Stimulated activated naive CD4-positive, alpha-beta T cell treated with Interleukin-2 at 50 U/mL for 16 hours (primary cell): ENCODE data around the gene WSCD1.

Experiments
- DNase-seq: peaks from one replicate; lab custom pipeline; 2025; lab: John Stamatoyannopoulos, UW

The WSCD1 gene

DNA sequence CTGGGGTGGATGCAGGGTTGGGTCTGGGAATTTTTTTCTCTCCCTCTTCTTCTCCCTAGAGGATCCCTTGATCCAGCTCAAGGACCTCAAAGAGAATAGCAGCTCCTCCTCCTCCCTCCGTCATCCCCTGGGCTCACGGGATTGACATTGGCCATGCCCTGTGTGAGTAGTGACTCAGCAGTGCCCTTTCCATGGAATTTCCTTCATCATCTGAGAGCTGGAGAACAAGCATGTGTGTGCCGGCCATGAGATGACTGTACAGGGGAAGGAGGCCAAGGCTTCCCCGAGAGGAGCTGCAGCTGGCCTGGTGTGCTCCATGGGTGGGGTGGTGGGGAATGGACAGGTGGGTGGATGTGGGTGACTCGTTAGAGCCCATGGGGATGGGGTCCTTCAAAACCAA is 8.9 kb upstream of the WSCD1 start:
- DNase-seq, result no peak

DNA sequence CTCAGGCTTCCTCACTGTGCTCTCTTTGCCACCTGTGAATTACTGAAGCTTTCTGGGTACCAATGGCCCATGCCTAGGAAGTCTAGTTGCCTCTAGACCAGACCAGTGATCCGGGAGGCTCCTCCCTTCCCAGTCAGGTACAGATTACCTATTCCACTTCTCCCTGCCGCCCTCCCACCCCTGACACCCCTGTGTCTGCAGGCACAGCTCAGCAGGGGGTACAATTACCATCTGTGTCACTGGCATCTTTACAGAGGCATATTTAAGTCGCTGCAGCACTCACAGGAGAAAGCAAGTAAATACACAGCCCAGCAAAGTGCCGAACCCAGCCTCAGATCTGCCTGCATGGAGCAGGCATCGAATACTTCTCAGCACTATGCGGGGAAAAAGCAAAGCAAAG is 5.3 kb upstream of the WSCD1 start:
- DNase-seq, result no peak

DNA sequence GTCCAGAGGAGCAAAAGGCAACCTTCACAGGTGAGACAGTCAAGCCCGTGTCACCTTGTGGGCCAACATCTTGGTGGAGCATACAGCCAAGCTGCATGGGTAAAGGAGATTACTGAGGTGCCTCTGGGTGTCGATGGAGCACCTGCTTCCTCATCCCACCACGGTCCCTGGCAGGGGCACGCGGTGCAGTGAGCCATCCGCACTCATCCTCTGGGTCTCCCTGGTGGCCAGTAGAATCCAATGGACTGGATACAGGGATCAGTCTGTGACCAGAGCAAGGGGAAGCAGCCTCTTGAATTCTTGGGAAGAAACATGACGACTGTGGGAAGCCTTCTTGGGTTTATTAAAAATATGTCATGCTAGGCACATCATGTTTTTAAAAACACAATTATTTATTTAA is 4.8 kb upstream of the WSCD1 start:
- no peak for DNase-seq

DNA sequence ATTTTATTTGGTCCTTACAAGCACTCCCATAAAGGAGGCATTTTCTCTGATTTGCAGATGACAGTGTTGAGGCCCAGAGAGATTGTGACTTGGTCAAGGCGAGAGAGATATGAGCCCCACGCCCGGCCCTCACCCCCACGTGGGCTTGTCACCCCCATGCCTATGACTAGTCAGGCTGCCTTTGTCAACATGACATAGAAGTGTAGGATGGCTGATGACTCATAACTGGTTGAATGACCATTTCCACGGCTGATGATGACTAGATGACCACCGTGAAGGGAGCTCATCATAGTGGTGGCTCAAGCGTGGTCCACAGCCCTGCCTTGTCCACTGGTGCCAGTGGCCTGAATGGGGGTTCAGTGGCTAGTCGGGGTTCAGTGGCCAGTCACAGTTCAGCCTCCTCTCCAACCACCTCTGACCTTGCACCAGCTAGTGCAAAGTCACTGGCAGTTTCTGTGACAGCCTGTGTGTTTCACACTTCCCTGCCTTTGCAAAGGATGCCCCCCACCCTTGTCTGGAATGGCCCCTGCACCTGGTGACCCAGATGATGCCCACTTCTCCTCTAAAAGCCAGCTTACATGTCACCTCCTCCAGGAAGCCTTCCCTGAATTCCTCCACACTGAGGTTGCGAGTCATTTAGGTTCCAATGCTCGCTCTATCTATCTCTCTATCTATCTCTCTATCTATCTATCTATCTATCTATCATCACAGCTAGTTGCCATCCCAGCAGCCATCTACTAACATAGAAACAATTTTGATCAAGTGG is 3.8 kb upstream of the WSCD1 start:
- no peak for DNase-seq

DNA sequence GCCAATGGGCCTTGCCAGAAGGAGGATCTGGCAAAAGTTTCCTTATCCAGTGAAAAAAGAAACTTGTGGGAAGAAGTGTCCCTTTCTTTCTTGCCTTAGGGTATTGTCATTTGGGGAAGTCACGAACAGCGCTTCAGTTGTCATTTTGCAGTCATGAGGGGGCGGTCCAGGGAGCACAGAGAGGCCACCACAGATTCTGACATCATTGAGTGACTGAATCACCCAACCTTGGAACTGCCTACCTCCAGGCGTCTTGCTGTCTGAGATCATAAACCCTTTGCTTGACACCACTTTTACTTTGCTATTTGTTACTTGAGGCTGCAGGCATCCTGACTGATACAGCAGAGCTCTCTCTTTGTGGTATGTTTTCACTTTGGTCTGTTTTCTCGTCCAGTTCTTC is 3.1 kb upstream of the WSCD1 start:
- no peak for DNase-seq

DNA sequence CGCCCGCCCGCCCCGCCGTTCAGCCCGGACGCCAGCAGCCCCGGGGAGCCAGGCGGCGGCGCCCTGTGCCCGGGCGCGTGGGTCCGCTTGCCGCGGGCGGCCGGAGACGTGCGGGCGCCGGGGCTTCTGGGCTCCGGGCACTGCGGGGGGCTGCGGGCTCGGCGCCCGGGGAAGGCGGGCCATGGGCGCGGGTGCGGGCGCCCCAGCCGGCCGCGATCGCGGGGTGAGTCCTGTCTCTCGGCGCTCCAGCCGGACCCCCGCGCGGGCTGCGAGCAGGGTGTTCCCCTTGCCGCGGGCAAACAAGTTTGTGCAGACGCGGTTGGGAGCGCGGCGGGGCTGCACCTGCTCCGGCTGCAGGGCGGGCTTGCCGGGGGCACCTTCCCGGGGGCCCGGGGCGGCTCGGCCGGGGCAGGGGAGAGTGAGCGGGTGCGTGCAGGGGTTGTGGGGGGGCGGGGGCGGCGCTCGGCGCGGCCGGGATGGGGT is 292 bp downstream of the WSCD1 start:
- no peak for DNase-seq

DNA sequence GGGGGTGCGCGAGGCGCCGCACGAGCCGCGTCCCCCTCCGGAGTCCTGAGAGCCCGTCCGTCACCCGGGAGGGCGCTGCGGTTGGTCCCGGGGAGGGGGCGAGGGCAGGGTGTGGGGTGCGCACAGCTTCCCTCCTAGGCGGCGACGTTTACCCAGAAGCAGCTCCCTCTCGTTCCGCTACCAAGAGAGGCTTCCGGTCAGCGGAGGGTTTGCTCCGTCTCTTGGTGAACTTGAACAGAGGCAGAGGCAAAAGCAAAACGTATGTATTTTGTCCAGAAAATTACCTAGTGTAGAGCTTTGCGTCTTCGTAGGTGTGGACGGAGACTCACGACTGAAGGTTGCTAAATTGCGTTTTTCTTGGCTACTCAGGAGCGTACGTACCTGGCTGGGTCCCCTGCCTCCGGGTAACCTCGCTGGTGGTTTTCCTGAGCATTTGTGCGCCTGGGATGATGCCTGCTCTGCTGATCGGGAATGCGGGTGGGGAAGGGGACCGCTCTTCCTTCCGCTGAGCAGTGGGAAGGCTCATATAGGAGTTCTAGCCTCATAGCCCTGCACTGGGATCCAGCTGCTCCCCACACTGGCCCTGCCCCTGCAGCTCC is 833 bp downstream of the WSCD1 start:
- no peak for DNase-seq

DNA sequence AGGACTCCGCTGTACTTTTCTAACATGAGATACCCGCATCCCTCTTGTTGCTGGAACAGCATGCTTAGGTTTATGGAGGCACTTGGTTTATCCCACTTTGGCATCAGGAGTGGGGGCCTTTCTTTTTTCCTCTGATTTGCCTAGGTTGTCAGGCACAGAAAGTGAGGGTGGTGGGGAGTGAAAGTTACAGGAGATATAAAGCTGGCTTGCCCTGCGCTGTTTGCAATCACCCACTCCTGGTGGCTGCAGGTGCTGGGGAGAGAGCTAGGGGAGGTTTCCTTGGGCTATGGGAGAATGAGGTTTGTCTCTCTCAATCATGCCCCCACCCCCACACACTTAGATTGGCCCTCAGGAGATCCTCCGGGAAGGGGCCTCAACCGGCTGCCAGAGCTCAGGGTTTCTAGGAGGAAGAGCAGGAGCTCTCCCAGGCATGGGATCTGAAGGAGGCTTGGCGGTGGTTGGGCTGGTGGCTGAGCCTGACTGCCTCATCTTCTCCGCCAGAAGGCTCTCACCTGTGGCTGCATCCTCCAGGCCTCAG is 1.4 kb downstream of the WSCD1 start:
- no peak for DNase-seq

DNA sequence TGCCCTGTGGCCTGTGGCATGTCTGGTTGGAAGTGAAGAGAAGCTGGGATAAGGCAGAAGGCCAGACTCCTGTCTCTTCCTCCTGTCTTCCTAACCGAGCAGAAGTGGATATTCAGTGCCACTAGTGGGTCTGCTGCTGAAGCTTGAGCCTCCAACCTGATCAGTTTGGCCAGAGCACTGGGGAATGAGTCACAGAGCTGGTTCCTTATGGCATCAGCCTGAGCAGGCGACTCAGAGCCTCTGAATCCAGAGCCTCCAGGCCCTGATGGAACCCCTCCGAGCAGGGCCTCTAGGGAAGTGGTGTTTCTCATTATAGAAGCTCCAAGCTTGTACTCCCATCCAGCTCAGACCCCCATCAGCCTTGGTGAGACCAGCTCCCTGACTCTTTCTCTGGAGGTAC is 2.0 kb downstream of the WSCD1 start:
- DNase-seq, result no peak

DNA sequence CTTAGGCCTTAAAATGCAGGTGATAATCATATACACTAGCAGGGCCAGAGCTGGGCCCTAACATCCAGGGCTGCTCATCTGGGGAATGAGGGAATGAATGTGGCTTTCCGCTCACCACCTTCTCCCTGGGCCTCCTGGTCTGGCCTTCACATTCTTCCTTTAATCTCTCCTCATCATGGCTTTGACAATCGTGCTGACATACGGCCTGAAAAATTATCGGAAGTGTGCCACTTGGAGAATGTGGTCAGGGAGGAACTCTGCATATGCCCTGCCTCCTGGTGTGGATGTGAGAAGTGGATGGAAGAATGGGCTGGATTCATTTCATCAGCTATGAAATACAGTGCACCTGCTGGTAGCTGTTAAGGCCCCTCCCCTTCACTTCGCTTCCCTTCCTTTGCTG is 2.4 kb downstream of the WSCD1 start:
- no peak for DNase-seq

DNA sequence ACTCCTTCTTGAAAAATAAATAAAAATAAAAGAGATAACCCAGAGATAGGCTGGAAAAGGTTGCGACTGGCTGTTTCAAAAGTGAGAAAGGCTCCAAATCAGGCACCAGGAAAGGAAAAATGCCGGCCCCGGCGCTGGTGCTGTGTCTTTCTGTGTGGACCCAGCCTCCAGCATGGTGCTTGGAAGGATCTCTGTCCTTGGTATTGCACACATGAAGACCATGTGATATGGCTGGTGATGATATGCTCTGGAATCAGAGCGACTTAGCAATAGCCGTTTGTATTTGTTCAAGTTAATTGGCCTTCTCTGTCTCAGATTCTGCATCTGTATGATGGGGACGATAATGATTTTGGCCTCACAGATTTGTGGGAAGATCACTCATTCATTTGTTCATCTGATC is 3.4 kb downstream of the WSCD1 start:
- DNase-seq, result no peak

DNA sequence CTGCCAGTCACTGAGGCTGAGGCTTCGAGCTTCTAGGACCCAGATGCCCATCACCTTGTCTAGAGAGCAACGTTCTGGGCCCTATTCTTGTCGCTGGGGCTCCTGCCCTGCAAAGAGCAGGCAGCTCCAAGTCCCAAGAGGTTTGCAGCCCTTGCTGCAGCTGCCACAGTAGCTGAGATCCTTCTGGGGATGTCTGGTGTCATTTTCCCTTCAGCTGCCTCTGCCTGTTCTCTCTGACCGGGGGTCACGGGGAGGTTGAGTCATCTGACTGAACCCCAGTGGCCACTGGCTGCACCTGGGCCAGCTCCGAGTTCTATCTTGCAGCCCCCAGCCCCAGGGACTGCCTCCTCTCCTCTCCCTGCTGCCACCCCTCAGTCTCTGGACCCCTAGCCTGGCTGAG is 4.9 kb downstream of the WSCD1 start:
- no peak for DNase-seq

DNA sequence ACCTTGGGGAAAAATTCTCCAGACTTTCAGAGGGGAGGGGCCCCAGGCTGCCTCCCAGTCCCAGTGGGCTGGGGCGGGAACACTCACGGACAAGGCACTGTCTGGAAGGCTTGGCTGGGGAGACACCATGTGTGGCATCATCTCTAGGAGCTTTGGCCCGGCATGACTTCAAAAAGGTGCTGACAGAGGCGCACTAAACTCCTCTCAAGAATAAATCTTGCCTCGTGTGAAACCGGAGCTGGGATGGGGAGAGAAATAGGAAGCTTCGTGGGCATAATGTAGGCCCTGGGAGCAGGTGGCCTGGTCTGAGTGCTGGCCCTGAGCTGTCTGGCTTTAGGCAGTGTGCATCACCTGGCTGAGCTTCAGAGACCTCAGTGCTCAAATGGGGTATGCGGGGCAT is 5.7 kb downstream of the WSCD1 start:
- no peak for DNase-seq

DNA sequence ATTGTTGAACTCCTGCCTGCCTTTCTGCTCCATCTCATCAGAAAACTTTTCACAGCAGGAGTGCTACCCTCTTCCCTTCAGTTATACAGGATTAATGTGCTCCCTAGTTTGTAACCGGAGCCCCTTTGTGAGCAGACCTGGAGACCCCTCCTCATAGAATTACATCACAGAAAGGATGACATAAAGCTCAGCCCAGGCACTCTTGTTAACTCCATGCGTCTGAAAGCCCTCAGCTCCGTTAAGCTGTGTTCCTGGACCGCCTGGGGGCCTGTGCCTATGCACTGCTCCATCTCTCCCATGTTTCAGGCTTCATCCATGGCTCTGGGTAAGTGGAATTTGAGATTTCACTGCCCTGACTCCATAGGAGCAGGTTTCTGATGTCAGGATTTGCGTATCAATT is 7.6 kb downstream of the WSCD1 start:
- no peak for DNase-seq

DNA sequence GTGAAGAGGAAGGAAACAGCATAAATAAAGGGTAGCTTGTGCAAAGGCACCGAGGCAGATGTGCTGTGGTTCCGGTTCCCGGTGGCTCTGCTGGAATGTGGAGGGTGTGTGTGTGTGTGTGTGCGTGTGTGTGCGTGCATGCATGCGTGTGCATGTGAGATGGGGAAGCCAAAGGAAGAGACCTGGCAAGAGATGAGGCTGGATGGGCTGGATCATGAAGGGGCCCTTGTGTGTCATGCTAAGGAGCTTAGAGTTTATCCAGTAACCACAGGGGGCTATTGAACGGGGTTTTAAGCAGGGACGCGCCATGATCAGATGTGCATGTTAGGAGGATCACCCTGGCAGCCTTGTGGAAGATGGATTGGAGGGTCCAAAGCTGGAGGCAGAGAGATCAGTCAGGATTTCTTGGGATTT is 8.3 kb downstream of the WSCD1 start:
- no peak for DNase-seq

DNA sequence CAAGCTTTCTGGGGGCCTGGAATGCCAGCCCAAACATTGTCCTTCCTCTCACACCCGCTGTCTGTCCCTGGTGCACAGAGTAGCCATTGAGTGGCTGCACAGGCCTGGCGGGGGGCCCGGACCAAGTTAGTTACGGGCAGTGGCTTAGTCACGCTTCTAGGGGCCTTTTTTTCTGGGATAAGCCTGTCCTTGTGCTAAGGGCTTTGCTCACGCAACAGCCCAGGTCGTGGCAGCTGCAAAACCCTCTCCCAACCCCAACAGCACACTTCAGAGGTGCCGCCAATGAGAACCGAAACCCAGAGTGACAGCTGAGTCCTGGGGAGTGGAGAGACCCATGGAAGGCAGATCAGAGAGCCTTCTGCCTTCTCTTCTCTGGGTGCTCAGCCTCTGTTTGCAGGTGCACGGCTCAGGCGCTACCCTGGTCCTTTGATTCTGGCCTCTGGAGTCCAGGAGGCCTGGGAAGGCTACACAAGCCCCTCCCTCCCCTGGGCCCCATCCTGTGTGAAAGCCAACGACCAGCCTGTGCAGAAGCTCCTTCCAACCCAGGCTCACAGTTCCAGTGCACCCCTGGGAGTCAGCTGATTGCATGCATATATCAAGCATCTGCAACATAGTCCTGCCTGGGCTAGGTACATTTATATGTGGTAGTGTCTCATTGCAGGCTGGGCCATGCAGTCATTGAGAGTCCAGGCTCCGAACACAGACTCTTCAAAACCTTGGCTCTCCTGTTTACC is 9.1 kb downstream of the WSCD1 start:
- no peak for DNase-seq

DNA sequence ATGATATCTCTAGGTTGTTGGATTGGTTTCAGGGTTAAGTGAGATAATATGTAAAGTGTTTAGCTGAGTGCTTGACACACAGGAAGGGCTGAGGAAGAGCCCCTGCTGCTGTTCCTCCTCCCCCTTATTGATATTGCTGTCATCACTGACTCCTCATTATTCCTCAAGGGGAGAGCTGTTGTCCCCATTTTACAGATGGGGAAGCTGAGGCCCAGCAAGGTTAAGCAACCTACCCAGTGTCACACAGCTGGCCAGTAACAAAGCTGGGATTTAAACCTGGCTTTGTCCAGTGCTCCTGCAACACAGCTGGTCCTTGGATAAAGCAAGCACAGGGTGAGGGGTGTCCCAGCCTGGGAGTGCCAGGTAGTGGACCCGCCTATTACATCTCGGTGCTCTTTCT is 9.8 kb downstream of the WSCD1 start:
- no peak for DNase-seq

DNA sequence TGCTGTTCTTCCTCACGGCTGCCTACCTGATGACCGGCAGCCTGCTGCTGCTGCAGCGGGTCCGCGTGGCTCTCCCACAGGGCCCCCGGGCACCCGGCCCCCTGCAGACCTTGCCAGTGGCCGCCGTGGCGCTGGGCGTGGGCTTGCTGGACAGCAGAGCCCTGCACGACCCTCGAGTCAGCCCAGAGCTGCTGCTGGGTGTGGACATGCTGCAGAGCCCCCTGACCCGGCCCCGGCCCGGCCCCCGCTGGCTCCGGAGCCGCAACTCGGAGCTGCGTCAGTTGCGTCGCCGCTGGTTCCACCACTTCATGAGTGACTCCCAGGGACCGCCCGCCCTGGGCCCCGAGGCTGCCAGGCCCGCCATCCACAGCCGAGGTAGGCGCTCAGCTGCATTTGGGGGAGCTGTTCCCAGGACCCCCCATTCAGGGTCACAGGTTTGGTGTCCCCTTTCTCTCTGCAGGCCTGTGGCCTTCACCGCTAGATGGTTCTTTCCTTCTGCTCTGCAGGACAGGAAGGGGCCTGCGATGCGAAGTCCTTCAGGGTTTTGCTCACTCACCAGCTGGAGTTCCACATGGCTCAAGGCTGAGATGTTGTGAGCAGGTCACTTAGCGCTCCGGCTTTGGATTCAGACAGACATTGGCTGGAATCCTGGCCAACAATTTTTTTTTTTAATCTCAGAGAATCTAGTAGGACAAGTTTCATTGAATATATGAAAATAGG is 10.7 kb downstream of the WSCD1 start:
- DNase-seq, result no peak

DNA sequence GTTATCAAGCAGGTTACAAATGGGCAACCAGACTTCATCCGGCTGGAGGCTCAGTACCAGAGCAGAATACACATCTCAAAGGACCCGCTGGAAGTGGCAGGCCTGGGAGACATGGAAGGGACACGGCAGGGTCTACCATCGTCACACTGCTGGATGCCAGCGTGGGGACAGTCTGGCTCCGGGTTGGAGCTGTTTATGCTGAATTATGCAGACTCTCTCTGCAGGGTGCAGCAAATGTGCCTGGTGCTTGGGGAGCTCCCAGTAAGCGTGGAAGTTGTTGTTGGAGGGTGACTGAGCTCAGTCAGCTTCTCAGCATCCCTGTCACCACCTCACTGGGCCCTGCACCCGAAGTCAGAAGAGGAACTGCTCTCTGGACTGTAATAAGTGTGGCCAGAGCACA is 12.2 kb downstream of the WSCD1 start:
- no peak for DNase-seq

DNA sequence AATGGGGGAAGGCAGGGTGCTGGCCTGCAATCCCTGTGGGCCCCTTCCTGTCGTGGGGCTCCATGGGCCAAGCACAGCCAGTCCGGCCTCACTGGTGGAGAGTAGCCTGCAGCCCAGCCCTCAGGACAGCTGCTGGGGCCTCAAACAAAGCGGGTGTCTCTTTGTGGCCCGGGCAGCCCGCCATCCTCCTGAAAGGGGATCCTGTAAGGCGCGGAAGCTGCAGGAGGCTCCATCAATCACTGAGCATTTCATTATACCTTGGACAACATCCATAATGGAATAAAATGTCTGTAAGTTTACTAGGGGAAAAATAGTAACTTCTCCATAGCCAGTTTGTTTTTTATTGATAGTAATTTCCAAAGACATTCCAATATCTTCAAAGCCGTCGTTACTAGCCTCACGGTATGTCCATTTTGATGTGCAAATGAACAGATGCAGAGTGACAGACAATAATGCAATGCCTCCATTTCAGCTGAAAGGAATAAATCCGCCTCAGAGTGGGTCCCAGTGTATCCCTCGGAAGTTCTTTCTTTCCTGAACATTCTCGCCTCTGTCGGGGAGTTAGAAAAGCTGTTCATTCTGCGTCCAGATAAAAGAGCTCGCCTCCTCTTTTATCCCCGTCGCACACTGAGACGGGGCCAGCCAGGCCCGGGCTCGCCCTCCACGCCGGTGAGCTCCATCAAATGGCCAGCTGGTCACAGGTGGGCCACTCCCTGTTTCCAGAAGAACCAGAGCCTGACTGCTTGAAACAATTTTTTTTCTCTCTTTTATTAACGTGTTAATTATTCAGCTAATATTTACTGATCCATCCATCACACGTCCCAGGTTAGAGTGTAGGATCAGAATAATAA is 14.4 kb downstream of the WSCD1 start:
- DNase-seq, result no peak

DNA sequence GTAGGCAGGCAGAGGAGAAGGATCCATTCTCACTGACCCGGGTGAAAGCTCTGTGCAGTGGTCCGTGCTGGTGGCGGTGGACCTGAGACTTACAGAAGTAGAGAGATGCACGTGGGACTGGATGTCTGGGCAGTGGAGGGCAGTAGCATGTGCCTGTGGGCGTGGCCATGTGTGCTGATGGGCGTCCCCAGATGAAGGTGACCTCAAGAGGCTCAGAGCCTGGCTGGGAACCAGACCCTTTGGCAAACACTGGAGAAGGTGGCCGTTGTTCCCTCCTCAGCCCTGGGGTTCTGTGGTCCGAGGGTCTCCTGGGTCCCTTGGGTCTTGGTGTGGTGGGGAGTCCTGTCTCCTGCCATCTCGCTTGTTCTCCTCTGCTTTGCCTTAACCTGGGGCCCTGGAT is 15.6 kb downstream of the WSCD1 start:
- no peak for DNase-seq
